HG03097 (cell line): ENCODE data around the gene ELFN2.
"Not testable (repeated sequence)": the region's sequence is repeated elsewhere in the genome, so short reads cannot be mapped to it uniquely, and the experiment has no call there.

Source experiments
- ATAC-seq: cut with Tn5 transposase; IDR thresholded peaks from one replicate; pipeline ENCODE4 v1.9.1; 2021; ENCODE audit not compliant: unreplicated experiment, low FRiP score

Gene ELFN2, protein sequence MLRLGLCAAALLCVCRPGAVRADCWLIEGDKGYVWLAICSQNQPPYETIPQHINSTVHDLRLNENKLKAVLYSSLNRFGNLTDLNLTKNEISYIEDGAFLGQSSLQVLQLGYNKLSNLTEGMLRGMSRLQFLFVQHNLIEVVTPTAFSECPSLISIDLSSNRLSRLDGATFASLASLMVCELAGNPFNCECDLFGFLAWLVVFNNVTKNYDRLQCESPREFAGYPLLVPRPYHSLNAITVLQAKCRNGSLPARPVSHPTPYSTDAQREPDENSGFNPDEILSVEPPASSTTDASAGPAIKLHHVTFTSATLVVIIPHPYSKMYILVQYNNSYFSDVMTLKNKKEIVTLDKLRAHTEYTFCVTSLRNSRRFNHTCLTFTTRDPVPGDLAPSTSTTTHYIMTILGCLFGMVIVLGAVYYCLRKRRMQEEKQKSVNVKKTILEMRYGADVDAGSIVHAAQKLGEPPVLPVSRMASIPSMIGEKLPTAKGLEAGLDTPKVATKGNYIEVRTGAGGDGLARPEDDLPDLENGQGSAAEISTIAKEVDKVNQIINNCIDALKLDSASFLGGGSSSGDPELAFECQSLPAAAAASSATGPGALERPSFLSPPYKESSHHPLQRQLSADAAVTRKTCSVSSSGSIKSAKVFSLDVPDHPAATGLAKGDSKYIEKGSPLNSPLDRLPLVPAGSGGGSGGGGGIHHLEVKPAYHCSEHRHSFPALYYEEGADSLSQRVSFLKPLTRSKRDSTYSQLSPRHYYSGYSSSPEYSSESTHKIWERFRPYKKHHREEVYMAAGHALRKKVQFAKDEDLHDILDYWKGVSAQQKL

GRCh38 chr22:37427135-37427710 is at the start of gene ELFN2:
Gene ELFN2 (minus strand): TSS chr22:37427479. CDS start chr22:37375534, 51,945 bp downstream.
- ATAC-seq = no peak

- ATAC-seq = no peak
These were observed 49.4 kb upstream of the ELFN2 start for GRCh38 chr22:37476389-37477329.

DNA sequence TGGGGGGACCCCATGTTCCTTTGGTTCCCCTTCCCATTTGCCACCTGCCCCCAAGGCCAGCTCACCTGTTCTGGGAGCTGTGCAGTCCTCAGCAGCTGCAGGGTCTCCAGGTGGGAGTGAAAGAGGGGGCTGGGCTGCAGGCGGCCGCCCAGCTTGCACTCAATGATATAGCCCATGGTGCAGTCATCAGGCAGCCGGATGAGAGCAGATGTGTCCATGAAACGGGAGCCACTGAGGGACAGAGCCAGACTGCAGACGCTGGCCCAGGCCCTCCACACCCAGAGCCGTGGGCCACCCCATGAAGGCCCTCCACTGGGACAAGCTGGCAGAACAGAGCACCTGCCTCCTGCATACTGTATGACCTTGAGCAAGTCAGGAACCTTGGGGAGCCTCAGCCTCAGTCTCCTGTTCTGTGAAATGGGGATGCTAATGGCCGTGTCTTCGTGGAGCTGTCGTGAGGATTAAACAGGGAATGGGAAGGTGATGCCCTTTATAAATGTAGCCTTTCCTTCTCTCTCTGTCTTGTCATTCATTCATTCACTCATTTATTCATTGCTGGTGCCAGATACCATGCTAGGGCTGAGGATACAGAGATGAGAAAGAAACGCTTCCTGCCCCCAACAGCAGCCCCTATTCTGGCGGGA is 47.3 kb upstream of the ELFN2 start:
- no peak for ATAC-seq

DNA sequence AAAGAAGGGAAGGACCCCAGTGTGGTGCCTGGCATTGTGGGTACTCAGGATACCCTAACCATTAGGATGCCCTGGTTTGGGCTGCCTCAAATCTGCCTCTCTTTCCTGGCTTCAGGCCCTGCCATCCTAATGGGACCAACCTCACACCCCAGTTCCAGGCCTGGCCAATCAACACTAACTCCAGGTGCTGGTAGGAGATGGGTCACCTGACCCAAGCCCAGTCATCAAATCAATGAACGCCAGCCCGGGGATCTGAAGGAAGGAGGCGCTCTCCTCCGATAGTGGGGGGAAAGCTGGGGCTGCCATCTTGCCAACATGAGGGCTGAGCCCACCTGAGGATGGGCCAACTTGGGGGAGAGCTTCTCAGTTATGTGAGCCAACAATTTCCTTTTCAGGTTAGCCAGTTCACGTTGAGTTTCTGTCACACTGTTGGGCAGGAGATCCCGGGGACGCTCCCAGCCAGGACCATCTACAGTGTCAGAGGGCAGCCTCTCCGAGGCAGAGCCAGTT is 46.2 kb upstream of the ELFN2 start:
- ATAC-seq = no peak

DNA sequence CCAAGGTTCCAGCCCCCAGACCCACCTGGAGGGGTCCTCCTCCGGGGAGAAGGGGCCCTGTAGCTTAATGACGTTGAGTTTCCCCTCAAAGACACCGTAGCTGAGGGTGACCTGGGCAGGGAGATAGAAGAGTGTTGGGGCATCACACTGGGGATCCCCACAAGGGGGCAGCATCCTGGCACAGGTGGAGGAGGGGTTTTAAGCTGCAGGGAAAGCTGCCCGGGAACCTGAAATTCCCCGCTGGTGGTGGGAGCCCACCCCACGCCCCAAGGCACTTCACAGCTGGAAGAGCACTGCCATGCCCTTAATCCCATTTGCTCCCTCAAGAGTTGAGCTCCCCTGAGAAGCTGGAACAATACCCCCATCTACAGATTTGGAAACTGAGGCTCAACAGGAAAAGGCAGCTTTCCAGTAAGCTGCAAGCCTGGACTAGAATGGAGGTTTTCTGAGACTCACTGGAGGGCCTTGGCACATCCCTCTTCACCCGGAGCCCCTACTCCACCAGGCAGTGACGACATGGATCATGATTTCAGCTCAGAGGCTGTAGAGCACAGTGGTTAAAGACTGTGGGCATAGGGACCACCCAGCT is 45.2 kb upstream of the ELFN2 start:
- ATAC-seq = no peak

DNA sequence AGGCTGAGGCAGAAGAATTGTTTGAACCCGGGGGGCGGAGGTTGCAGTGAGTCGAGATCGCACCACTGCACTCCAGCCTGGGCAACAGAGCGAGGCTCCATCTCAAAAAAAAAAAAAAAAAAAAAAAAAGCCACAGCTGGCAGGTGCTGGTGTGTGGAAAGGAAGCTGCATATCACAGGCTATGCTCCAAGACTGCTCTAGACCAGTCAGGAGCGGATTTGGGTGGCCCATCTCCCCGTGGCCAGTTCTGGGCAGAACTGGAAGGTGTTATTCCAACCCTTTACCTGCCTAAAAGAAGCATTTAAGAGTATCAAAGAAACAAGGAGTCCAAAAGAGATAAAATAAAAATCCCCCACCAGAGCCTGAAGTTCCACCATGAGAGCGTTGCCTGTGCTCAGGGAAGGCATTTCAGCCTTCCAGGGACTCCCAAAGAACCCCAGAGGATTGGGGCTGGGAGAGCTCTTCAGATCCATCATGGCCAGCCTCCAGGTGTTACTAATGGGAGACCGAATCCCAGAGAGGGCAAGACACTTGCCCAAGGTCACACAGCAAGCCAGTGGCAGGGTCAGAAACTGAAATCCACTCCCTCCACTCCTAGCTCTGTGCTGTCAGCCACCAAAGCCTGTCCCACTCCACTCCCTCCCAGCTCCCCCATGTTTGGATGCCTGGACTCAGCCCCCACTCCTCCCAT is 44.6 kb upstream of the ELFN2 start:
- no peak for ATAC-seq

DNA sequence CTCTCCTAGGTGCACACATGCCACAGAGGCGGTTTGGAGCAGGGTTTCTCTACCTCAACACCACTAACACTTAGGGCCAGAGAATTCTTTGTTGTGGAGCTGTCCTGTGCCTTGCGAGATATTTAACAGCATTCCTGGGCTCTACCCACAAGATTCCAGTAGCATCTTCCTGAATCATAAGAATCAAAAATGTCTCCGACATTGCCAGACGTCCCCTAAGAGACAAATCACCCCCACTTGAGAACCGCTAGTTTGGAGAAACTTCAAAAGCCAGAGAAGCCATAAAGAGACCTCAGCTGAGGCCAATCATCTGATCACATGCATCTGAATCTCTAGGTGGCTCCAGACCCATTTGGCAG is 42.8 kb upstream of the ELFN2 start:
- ATAC-seq = no peak

- ATAC-seq = no peak
These were observed 42.3 kb upstream of the ELFN2 start for GRCh38 chr22:37469416-37470086.

GRCh38 chr22:37468201-37468695 is 41.0 kb upstream of the ELFN2 start:
- not testable (repeated sequence) for ATAC-seq

- no peak for ATAC-seq
These were observed 40.2 kb upstream of the ELFN2 start for GRCh38 chr22:37467391-37467955.

DNA sequence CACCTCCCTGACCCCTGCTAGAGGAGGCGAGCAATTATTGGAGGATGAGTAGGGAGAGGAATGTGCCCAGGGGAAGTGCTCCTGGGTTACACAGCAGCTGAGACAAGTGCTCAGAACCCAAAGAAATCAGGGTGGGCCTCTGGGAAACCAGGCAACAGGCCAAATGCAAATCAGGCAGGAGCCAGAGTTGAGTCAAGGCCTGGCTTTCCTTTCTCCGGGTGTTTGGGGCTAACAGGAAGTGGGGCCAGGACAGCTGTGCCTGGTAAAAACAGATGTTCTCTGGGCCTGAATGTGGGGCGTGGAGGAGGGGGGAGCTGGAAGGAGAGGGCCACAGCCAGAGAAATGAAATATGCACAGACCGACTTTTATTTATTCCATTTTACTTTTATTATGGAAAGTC is 36.9 kb upstream of the ELFN2 start:
- ATAC-seq = no peak

DNA sequence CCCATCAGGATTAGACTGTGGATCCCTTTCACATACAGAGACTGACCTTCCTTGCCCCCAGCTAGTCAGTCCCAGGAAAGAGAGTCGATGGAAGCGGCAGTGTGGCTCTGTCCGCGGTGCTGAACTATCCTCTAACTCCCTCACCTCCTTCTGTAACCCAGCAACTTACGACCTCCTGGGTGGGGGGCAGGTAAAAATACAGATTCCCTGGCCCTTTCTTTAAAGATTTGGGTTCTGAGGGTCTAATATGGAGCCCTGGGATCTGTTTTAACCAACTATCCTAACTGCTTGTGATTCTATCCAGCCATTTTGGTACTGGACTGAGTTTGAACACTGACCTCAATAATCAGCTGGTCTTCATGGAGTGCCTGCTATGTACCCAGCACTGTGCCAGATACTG is 35.7 kb upstream of the ELFN2 start:
- ATAC-seq = no peak

GRCh38 chr22:37462436-37462835 is 35.2 kb upstream of the ELFN2 start:
- ATAC-seq = no peak

DNA sequence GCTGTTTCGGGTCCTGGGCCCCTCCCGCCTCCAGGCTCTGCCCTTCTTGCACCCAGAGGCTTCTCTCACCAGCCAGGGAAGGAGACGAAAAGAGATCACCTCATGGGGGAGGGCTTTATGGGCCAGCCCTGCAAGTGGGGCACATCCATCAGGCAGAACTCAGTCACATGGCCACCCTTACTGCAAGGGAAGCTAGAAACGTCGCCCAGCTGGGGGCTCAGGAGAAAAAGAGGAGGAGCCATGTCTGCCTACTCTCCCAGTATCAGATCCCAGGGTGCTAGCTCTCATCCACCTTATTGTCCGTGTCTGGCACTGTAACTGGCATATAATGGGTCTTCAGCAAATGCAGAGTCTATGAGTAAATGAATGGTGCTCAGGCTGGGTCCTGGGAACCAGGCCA is 34.7 kb upstream of the ELFN2 start:
- ATAC-seq = no peak

DNA sequence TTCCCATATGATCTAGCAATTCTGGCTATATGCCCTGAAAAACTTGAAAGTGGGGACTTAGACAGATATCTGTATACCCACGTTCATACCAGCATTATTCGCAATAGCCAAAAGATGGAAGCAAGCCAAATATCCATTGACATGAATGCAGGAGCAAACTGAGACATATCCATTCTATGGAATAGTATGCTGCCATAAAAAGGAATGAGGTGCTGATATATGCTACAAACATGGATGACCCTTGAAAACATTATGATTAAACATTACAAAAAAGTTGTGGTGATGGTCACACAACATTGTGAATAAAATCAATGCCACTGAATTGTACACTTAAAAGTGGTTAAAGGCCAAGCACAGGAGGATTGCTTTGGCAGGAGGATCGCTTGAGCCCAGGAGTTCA is 33.4 kb upstream of the ELFN2 start:
- no peak for ATAC-seq

DNA sequence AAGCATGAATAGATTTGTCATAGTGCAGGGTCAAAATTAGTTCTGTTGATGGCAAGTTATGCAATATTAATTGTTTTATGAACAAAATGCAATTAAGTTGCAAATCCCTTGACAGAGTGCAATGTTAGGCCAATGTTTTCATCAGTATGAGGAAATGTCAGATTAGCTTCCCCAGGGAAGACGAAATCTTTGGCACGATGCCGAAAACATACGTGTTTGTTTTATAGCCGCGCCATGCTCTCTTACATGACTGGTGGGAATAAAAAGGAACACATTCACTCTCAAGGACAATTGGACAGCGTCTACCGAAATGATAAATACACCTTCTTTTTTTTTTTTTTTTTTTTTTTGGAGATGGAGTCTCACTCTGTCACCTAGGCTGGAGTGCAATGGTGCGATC is 31.9 kb upstream of the ELFN2 start:
- no peak for ATAC-seq

- ATAC-seq = peak; percentile 61
These were observed 30.0 kb upstream of the ELFN2 start for GRCh38 chr22:37457093-37457893.
